Measurements from ENCODE around the gene SORCS2. TPM values are rescaled to one million over a fixed set of nuclear protein-coding genes. Genes with fewer than 3 reads are reported as not detected.

SORCS2 gene
- polyA plus RNA-seq, 1 donor (not counting 4 experiments of a cell fraction or from before 2014, with no cell fraction given): 0.09 TPM

DNA sequence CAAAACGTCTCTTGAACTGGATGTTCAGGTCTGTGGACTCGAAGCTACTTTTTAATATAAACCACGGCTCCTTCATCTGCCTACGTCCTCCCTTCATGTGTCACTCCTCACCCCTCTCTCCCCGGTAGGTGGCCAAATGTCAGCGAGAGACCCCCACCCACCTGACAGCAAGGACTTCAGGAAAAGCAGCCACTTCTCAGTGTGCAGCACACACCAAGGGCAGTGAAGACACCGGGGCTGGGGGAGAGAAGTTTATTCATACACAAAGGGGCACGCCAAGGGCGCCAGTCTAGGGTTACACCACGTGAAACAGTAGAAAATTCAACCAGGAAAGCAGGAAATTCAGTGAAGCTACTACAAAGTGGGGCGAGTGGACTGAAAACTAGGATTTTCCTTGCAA, 566.1 kb downstream of the SORCS2 start:
- FAIRE-seq: no peak

GRCh38 chr4:7759216-7759615, 566.9 kb downstream of the SORCS2 start:
- Histone ChIP-seq H3K27me3 (ENCODE audit: control insufficient read depth, extremely low read depth, insufficient read depth, low read length) (no peaks in the 10 kb centered on the region), H2AFZ (ENCODE audit: control insufficient read depth, low read length) (no peak overlapping the region), H3K4me3 (ENCODE audit: control insufficient read depth in 2 of 3, extremely low read depth in 1 of 3, insufficient read depth in 2 of 3, low read depth in 1 of 3, low read length in 3 of 3) (no peak overlapping the region), H3K4me1 (ENCODE audit: control insufficient read depth, extremely low read depth, insufficient read depth, low read length) (peaks cover 1% of the 10 kb centered on the region), H3K9me3 (ENCODE audit: control insufficient read depth, low read depth, low read length) (no peaks in the 10 kb centered on the region), H3K27ac (ENCODE audit: control insufficient read depth, insufficient read depth, low read length) (no peak overlapping the region), H3K36me3 (ENCODE audit: control insufficient read depth in 2 of 2, extremely low read depth in 1 of 2, insufficient read depth in 2 of 2, low read length in 2 of 2) (peaks cover 13 to 17% of the 10 kb centered on the region in 2 experiments), H3K79me2 (ENCODE audit: control insufficient read depth, insufficient read depth, low read length) (no peaks in the 10 kb centered on the region), H4K20me1 (ENCODE audit: control insufficient read depth, extremely low read depth, insufficient read depth, low read length) (no peaks in the 10 kb centered on the region), H3K4me2 (ENCODE audit: control insufficient read depth, extremely low read depth, insufficient read depth, low read depth, low read length) (no peak overlapping the region), H3K9me1 (ENCODE audit: control insufficient read depth, extremely low read depth, insufficient read depth, low read length) (no peaks in the 10 kb centered on the region), H3K9ac (ENCODE audit: control insufficient read depth, extremely low read depth, insufficient read depth, low read length) (no peak overlapping the region)
- FAIRE-seq: no peak
- dilution Hi-C loops (cut with MboI; ENCODE audit: extremely low pct_ligation_motif_present, low sequenced_read_pairs): no loop called here
- DNase-seq (ENCODE audit: low read depth, low spot score): no peak
- no peak for TF ChIP-seq CTCF (optimal IDR thresholded peaks at IDR 0.05 in 1 of 3, IDR thresholded peaks at IDR 0.05 in 1 of 3, conservative IDR thresholded peaks at IDR 0.05 in 1 of 3; ENCODE audit: extremely low read depth in 1 of 3, insufficient read depth in 2 of 3, low read length in 3 of 3)
- TF ChIP-seq EZH2 (IDR thresholded peaks at IDR 0.05; ENCODE audit: low read length): no peak

More for the DNA sequence above, 566.1 kb downstream of the SORCS2 start:
- no peaks in the 10 kb centered on the region for H4K20me1 ChIP-seq (ENCODE audit: control insufficient read depth, extremely low read depth, insufficient read depth, low read length)
- no peak for DNase-seq (ENCODE audit: low read depth, low spot score)
- no peaks in the 10 kb centered on the region for H3K9me1 ChIP-seq (ENCODE audit: control insufficient read depth, extremely low read depth, insufficient read depth, low read length)
- H3K4me1 ChIP-seq (ENCODE audit: control insufficient read depth, extremely low read depth, insufficient read depth, low read length): peaks cover 9% of the 10 kb centered on the region
- H3K4me3 ChIP-seq (ENCODE audit: control insufficient read depth in 2 of 3, extremely low read depth in 1 of 3, insufficient read depth in 2 of 3, low read depth in 1 of 3, low read length in 3 of 3): no peak overlapping the region
- no peak overlapping the region for H3K4me2 ChIP-seq (ENCODE audit: control insufficient read depth, extremely low read depth, insufficient read depth, low read depth, low read length)
- dilution Hi-C loops (cut with MboI; ENCODE audit: extremely low pct_ligation_motif_present, low sequenced_read_pairs): no loop called here
- no peaks in the 10 kb centered on the region for H3K27me3 ChIP-seq (ENCODE audit: control insufficient read depth, extremely low read depth, insufficient read depth, low read length)
- H3K9ac ChIP-seq (ENCODE audit: control insufficient read depth, extremely low read depth, insufficient read depth, low read length): no peak overlapping the region
- H3K36me3 ChIP-seq (ENCODE audit: control insufficient read depth in 2 of 2, extremely low read depth in 1 of 2, insufficient read depth in 2 of 2, low read length in 2 of 2): peaks cover 13 to 17% of the 10 kb centered on the region in 2 experiments
- H3K9me3 ChIP-seq (ENCODE audit: control insufficient read depth, low read depth, low read length): no peaks in the 10 kb centered on the region
- no peak overlapping the region for H3K27ac ChIP-seq (ENCODE audit: control insufficient read depth, insufficient read depth, low read length)
- no peaks in the 10 kb centered on the region for H3K79me2 ChIP-seq (ENCODE audit: control insufficient read depth, insufficient read depth, low read length)
- TF ChIP-seq EZH2 (IDR thresholded peaks at IDR 0.05; ENCODE audit: low read length) (no peak), CTCF (optimal IDR thresholded peaks at IDR 0.05 in 1 of 3, IDR thresholded peaks at IDR 0.05 in 1 of 3, conservative IDR thresholded peaks at IDR 0.05 in 1 of 3; ENCODE audit: extremely low read depth in 1 of 3, insufficient read depth in 2 of 3, low read length in 3 of 3) (no peak)
- no peak overlapping the region for H2AFZ ChIP-seq (ENCODE audit: control insufficient read depth, low read length)

Measured in keratinocyte (primary cell).